Left lung (tissue), 10 donors: ENCODE data around the gene OR9A2. TPM values are rescaled to one million over a fixed set of nuclear protein-coding genes. Genes with fewer than 3 reads are reported as not detected.

Experiments
- ATAC-seq: fragments of 200-7000 bp; cut with Tn5 transposase; one replicate; pipeline ENCODE4 v1.9.1; 2020; ENCODE audit warnings: moderate library complexity
- DNase-seq, 4 donors: peaks; one replicate each; pipeline ENCODE4 v3.0.0-alpha.2; 2013 to 2020
- H3K27ac ChIP-seq, 2 donors: fragments of 200-600 bp; sonication (generic) in 1 of 2; one replicate each; pipeline versions ENCODE4 v1.5.0 to v1.8.0; 2020 to 2021
- H3K27me3 ChIP-seq, 2 donors: fragments of 200-600 bp; sonication (generic) in 1 of 2; one replicate each; pipeline versions ENCODE4 v1.5.0 to v1.8.0; 2020 to 2021
- H3K36me3 ChIP-seq, 2 donors: fragments of 200-600 bp; sonication (generic) in 1 of 2; one replicate each; pipeline versions ENCODE4 v1.5.0 to v1.8.0; 2020 to 2021
- H3K4me1 ChIP-seq, 2 donors: fragments of 200-600 bp; one replicate each; pipeline ENCODE4 v1.8.0; 2021
- H3K4me3 ChIP-seq, 2 donors: fragments of 200-600 bp; sonication (generic) in 1 of 2; one replicate each; pipeline versions ENCODE4 v1.5.0 to v1.8.0; 2020 to 2021; ENCODE audit warnings: mild to moderate bottlenecking in 1 of 2
- H3K9me3 ChIP-seq, 2 donors: fragments of 200-600 bp; sonication (generic) in 1 of 2; one replicate each; pipeline versions ENCODE4 v1.5.0 to v1.8.0; 2020 to 2021
- CTCF ChIP-seq, 2 donors: fragments of 200-600 bp; sonication (generic) in 1 of 2; IDR thresholded peaks; one replicate each; pipeline versions ENCODE4 v1.5.0 to v1.8.0; 2021; ENCODE audit warnings: antibody characterized with exemption in 2 of 2
- intact Hi-C, 2 donors: fragments of 100-400 bp; cut with DNase I; formaldehyde crosslinking; loops; one replicate each; pipeline versions ENCODE4 v1.11.2 to v1.14.2; 2022
- polyA plus RNA-seq, 6 donors: library from polyadenylated mRNA; unstranded; fragments of 120-200 nt; gene quantifications; one replicate each; pipeline ENCODE4 v1.2.1, GENCODE V29; 2013; ENCODE audit not compliant: insufficient read length in 6 of 6
- total RNA-seq, 2 donors: library from RNA; stranded (reverse); fragmentation: NEBNext Ultra II Directional; extraction: Animal tissue kit (Norgen Biotek cat#: 25700); gene quantifications; one replicate each; pipeline ENCODE4 v1.2.1, GENCODE V29; 2021
- donor health status: DM: no; HTN: yes; CAD: no.
- donor health status: DM: no; HTN: no; CAD: no.

OR9A2 gene
- total and polyA plus RNA-seq, 8 donors: not detected

- H3K27me3 ChIP-seq: peaks cover 0 to 4% of the 10 kb centered on the region in 2 donors
These were observed 10.9 kb downstream of the OR9A2 start for GRCh38 chr7:143015926-143016490.

GRCh38 chr7:143015084-143015483, 11.8 kb downstream of the OR9A2 start:
- H3K27ac ChIP-seq: no peak overlapping the region
- no peaks in the 10 kb centered on the region for H3K9me3 ChIP-seq
- H3K36me3 ChIP-seq: no peaks in the 10 kb centered on the region
- peaks cover 0 to 4% of the 10 kb centered on the region in 2 donors for H3K27me3 ChIP-seq
- TF ChIP-seq CTCF (IDR thresholded peaks at IDR 0.05): no peak
- H3K4me3 ChIP-seq: no peak overlapping the region
- intact Hi-C loops: no loop called here
- H3K4me1 ChIP-seq: no peaks in the 10 kb centered on the region
- ATAC-seq (no peak), DNase-seq (no peak)

More at GRCh38 chr7:143015926-143016490, 10.9 kb downstream of the OR9A2 start:
- Histone ChIP-seq H3K36me3 (no peaks in the 10 kb centered on the region), H3K4me1 (no peaks in the 10 kb centered on the region), H3K27ac (no peak overlapping the region), H3K4me3 (no peak overlapping the region), H3K9me3 (no peaks in the 10 kb centered on the region)
- no peak for TF ChIP-seq CTCF (IDR thresholded peaks at IDR 0.05)
- no peak for ATAC-seq
- intact Hi-C loops: no loop called here
- no peak for DNase-seq

GRCh38 chr7:143013893-143014292, 13.0 kb downstream of the OR9A2 start:
- ATAC-seq: peak; percentile 70

GRCh38 chr7:143013473-143013872, 13.5 kb downstream of the OR9A2 start:
- Histone ChIP-seq H3K27ac (peak overlapping the region in 1 of 2 donors; percentile 61), H3K27me3 (peaks cover 2 to 4% of the 10 kb centered on the region in 2 donors), H3K36me3 (no peaks in the 10 kb centered on the region), H3K4me1 (no peaks in the 10 kb centered on the region), H3K9me3 (no peaks in the 10 kb centered on the region), H3K4me3 (no peak overlapping the region)
- TF ChIP-seq CTCF (IDR thresholded peaks at IDR 0.05): no peak
- intact Hi-C loops: no loop called here
- ATAC-seq (peak; percentile 34), DNase-seq (no peak)

More at GRCh38 chr7:143013893-143014292, 13.0 kb downstream of the OR9A2 start:
- H3K36me3 ChIP-seq: no peaks in the 10 kb centered on the region
- no peaks in the 10 kb centered on the region for H3K4me1 ChIP-seq
- DNase-seq: peak in 2 of 4 donors; percentile 19 to 21
- no peak overlapping the region for H3K4me3 ChIP-seq
- H3K27ac ChIP-seq: peak overlapping the region in 1 of 2 donors; percentile 61
- H3K27me3 ChIP-seq: peaks cover 0 to 4% of the 10 kb centered on the region in 2 donors
- H3K9me3 ChIP-seq: no peaks in the 10 kb centered on the region
- TF ChIP-seq CTCF (IDR thresholded peaks at IDR 0.05): no peak
- intact Hi-C loops: no loop called here

GRCh38 chr7:143012409-143012808, 14.5 kb downstream of the OR9A2 start:
- no peaks in the 10 kb centered on the region for H3K9me3 ChIP-seq
- no peak overlapping the region for H3K4me3 ChIP-seq
- H3K36me3 ChIP-seq: no peaks in the 10 kb centered on the region
- intact Hi-C loops: no loop called here
- H3K27me3 ChIP-seq: peaks cover 4 to 7% of the 10 kb centered on the region in 2 donors
- ATAC-seq (no peak), DNase-seq (no peak)
- no peak overlapping the region for H3K27ac ChIP-seq
- TF ChIP-seq CTCF (IDR thresholded peaks at IDR 0.05): no peak
- H3K4me1 ChIP-seq: no peaks in the 10 kb centered on the region
